HepG2 (cell line): ENCODE data around the gene PDCD11. TPM values are rescaled to one million over a fixed set of nuclear protein-coding genes. Genes with fewer than 3 reads are reported as not detected.
A peak's percentile ranks its signal among the peaks of the same experiment; 100 is the strongest.

Experiments used
- DMTF1 ChIP-seq: sonication (generic); formaldehyde crosslinking; IDR thresholded peaks from 2 replicates; pipeline ENCODE4 v1.4.0; 2020; ENCODE audit warnings: mild to moderate bottlenecking, missing genetic modification reagents
- GATAD1 ChIP-seq: IDR thresholded peaks from 2 replicates; pipeline ENCODE4 v1.6.1; 2016; ENCODE audit warnings: missing genetic modification reagents, missing compliant biosample characterization
- KLF13 ChIP-seq: sonication (generic); formaldehyde crosslinking; IDR thresholded peaks from 2 replicates; pipeline ENCODE4 v1.4.0; 2020; ENCODE audit warnings: mild to moderate bottlenecking, missing genetic modification reagents
- MEF2D ChIP-seq: sonication (generic); formaldehyde crosslinking; IDR thresholded peaks from 2 replicates; pipeline ENCODE4 v1.5.1; 2020; ENCODE audit warnings: mild to moderate bottlenecking, missing genetic modification reagents
- MLLT10 ChIP-seq: sonication (generic); formaldehyde crosslinking; IDR thresholded peaks from 2 replicates; pipeline ENCODE4 v1.4.0; 2020; ENCODE audit warnings: missing genetic modification reagents
- MNT ChIP-seq: fragments of 450-650 bp; IDR thresholded peaks from 2 replicates; pipeline ENCODE4 v1.6.1; 2016
- MTA3 ChIP-seq: sonication (generic); formaldehyde crosslinking; IDR thresholded peaks from 2 replicates; pipeline ENCODE4 v1.4.0; 2020; ENCODE audit warnings: missing genetic modification reagents
- NFIC ChIP-seq: IDR thresholded peaks from 2 replicates; pipeline ENCODE4 v1.6.1; 2012; ENCODE audit warnings: mild to moderate bottlenecking, low read length, inconsistent platforms
- PRPF4 ChIP-seq: fragments of 200-400 bp; formaldehyde crosslinking; IDR thresholded peaks from 2 replicates; pipeline ENCODE4 v1.6.1; 2016; ENCODE audit warnings: low read length, low read depth; ENCODE audit not compliant: poor library complexity, severe bottlenecking
- REPIN1 ChIP-seq: sonication (generic); formaldehyde crosslinking; IDR thresholded peaks from 2 replicates; pipeline ENCODE4 v1.8.0; 2022; ENCODE audit warnings: missing genetic modification reagents, low read depth, mild to moderate bottlenecking, borderline replicate concordance
- RFXANK ChIP-seq: IDR thresholded peaks from 2 replicates; pipeline ENCODE4 v1.6.1; 2016
- RXRB ChIP-seq: IDR thresholded peaks from 2 replicates; pipeline ENCODE4 v1.6.1; 2016; ENCODE audit warnings: borderline replicate concordance, missing genetic modification reagents, missing compliant biosample characterization
- TBX3 ChIP-seq: fragments of 450-650 bp; IDR thresholded peaks from 2 replicates; pipeline ENCODE4 v1.6.1; 2017; ENCODE audit warnings: antibody characterized with exemption, mild to moderate bottlenecking, inconsistent platforms, borderline replicate concordance
- TFAP4 ChIP-seq: sonication (generic); IDR thresholded peaks from 2 replicates; pipeline ENCODE4 v1.6.1; 2016; ENCODE audit warnings: low read depth, borderline replicate concordance
- ZNF24 ChIP-seq: fragments of 450-650 bp; IDR thresholded peaks from 2 replicates; pipeline ENCODE4 v1.6.1; 2017; ENCODE audit warnings: antibody characterized with exemption, mild to moderate bottlenecking
- ZNF414 ChIP-seq: sonication (generic); formaldehyde crosslinking; IDR thresholded peaks from 2 replicates; pipeline ENCODE4 v1.5.0; 2020; ENCODE audit warnings: missing genetic modification reagents
- ZNF44 ChIP-seq: sonication (generic); formaldehyde crosslinking; IDR thresholded peaks from 2 replicates; pipeline ENCODE4 v1.5.1; 2020; ENCODE audit warnings: mild to moderate bottlenecking, missing genetic modification reagents
- ZNF543 ChIP-seq: sonication (generic); formaldehyde crosslinking; IDR thresholded peaks from 2 replicates; pipeline ENCODE4 v1.4.0; 2020; ENCODE audit warnings: mild to moderate bottlenecking, missing genetic modification reagents
- ZNF567 ChIP-seq: sonication (generic); formaldehyde crosslinking; IDR thresholded peaks from 2 replicates; pipeline ENCODE4 v1.8.1; 2023; ENCODE audit warnings: mild to moderate bottlenecking, missing genetic modification reagents, borderline replicate concordance
- ZNF574 ChIP-seq: sonication (generic); formaldehyde crosslinking; IDR thresholded peaks from 2 replicates; pipeline ENCODE4 v1.4.0; 2020; ENCODE audit warnings: missing genetic modification reagents
- ZNF589 ChIP-seq: sonication (generic); formaldehyde crosslinking; conservative IDR thresholded peaks from 2 replicates; pipeline ENCODE4 v1.8.0; 2022; ENCODE audit warnings: mild to moderate bottlenecking, moderate library complexity, missing genetic modification reagents
- ZNF747 ChIP-seq: sonication (generic); formaldehyde crosslinking; IDR thresholded peaks from 2 replicates; pipeline ENCODE4 v1.8.1; 2023; ENCODE audit warnings: missing genetic modification reagents, mild to moderate bottlenecking, borderline replicate concordance
- ZNF768 ChIP-seq: sonication (generic); formaldehyde crosslinking; IDR thresholded peaks from 2 replicates; pipeline ENCODE4 v1.4.0; 2020; ENCODE audit warnings: missing genetic modification reagents
- polyA plus RNA-seq, 8 experiments: library from polyadenylated mRNA; depleted of rRNA in 3 of 8; stranded (reverse) in 7 of 8; unstranded in 1 of 8; fragments of >200 nt; fragmentation: Illumina TruSeq in 4 of 8; extraction: Trizol in 4 of 8; gene quantifications; 2 replicates each; pipeline versions ENCODE4 v1.2.1 to v1.2.3, GENCODE V29; 2011 to 2016; ENCODE audit warnings: low read depth in 4 of 8, missing spikeins in 1 of 8, mixed read lengths in 1 of 8; ENCODE audit not compliant: insufficient read depth in 1 of 8
- total RNA-seq, 5 experiments: library from RNA; depleted of rRNA; stranded (reverse); fragments of >200 nt; fragmentation: Illumina TruSeq; extraction: Trizol; gene quantifications; 2 replicates each; pipeline ENCODE4 v1.2.3, GENCODE V29; 2016; ENCODE audit warnings: low read depth in 1 of 5

PDCD11 gene
- total and polyA plus RNA-seq, 2 of the 13 experiments (the other 11 are each of a cell fraction or from before 2014, with no cell fraction given): 12.8 to 52.8 TPM

- TF ChIP-seq RFXANK (CRISPR knock-in tag) (no peak), ZNF747 (CRISPR knock-in tag) (no peak), ZNF543 (CRISPR knock-in tag) (no peak), ZNF589 (CRISPR knock-in tag) (no peak; the same call in 1 of the 2 replicates), TFAP4 (peak; percentile 23; the same call in 1 of the 2 replicates), KLF13 (CRISPR knock-in tag) (no peak), ZNF414 (CRISPR knock-in tag) (peak; percentile 18; the same call in 1 of the 2 replicates), REPIN1 (CRISPR knock-in tag) (peak; percentile 18), MEF2D (CRISPR knock-in tag) (no peak; the same call in 1 of the 2 replicates), ZNF44 (CRISPR knock-in tag) (no peak), ZNF24 (no peak), NFIC (no peak), MNT (peak; percentile 72), ZNF768 (CRISPR knock-in tag) (peak; percentile 57; the same call in 1 of the 2 replicates), MTA3 (CRISPR knock-in tag) (no peak), PRPF4 (no peak), TBX3 (no peak), GATAD1 (peak; percentile 95), ZNF567 (CRISPR knock-in tag) (peak; percentile 98), ZNF574 (CRISPR knock-in tag) (peak; percentile 88), DMTF1 (CRISPR knock-in tag) (no peak), MLLT10 (no peak), RXRB (CRISPR knock-in tag) (peak; percentile 48; the same call in 1 of the 2 replicates)
Measured at GRCh38 chr10:103367782-103368518, 28.5 kb upstream of the PDCD11 start, which contains the start of gene TAF5 (continued).
